Measurements from ENCODE around the gene ARFGAP2.

GRCh38 chr11:47147250-47147649 is 29.4 kb downstream of the ARFGAP2 start:
- no peak for TF ChIP-seq EZH2 (IDR thresholded peaks at IDR 0.05; ENCODE audit: borderline replicate concordance, low read depth, low read length, severe bottlenecking)
- TF ChIP-seq CTCF (IDR thresholded peaks at IDR 0.05; ENCODE audit: borderline replicate concordance, extremely low read depth, low read length, poor library complexity, severe bottlenecking): no peak

Data from DND-41 (cell line).